NCI-H187 (cell line): ENCODE results near the gene TMEM43.

ENCODE experiments used
- DNase-seq, 2 experiments: peaks; one replicate each; lab custom pipeline; 2025; lab: John Stamatoyannopoulos, UW

The TMEM43 gene

DNA sequence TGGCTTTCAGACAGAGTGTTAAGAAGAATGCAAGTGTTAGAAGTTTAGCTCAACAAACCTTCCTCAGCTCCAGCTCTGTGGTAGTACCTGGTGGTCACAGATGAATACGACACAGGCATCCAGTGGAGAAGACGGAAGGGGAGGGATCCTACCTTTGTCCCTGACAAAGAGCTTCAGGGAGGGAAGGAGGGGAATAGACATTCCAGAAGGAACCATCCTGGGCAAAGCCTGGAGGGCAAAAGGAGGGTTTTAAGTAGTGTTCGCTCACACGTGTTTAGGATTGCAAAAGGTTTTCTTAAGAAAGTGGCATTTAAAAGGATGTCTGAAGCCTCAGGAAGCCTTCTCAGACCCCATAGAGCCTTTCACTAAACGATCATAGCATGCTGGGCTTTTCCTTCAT is 3.0 kb upstream of the TMEM43 start:
- DNase-seq, result no peak

DNA sequence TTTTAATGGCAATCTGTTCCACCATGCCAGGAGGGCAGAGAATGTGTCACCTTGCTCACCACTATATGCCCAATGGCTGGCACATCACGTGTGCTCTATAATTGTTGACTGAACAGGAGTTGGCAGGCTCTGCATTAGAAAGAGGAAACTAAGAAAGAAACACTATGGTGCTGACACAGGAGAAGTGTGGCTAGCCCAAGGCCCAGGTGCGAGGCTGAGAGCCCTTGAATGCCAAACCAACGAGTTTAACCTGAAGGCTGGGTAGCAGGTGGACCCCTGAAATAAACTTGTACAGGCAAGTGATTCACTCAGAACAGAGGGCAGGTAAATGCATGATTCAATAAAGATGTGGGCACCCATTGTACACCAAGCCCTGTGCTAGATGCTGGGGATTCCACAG is 2.6 kb upstream of the TMEM43 start:
- no peak for DNase-seq

DNA sequence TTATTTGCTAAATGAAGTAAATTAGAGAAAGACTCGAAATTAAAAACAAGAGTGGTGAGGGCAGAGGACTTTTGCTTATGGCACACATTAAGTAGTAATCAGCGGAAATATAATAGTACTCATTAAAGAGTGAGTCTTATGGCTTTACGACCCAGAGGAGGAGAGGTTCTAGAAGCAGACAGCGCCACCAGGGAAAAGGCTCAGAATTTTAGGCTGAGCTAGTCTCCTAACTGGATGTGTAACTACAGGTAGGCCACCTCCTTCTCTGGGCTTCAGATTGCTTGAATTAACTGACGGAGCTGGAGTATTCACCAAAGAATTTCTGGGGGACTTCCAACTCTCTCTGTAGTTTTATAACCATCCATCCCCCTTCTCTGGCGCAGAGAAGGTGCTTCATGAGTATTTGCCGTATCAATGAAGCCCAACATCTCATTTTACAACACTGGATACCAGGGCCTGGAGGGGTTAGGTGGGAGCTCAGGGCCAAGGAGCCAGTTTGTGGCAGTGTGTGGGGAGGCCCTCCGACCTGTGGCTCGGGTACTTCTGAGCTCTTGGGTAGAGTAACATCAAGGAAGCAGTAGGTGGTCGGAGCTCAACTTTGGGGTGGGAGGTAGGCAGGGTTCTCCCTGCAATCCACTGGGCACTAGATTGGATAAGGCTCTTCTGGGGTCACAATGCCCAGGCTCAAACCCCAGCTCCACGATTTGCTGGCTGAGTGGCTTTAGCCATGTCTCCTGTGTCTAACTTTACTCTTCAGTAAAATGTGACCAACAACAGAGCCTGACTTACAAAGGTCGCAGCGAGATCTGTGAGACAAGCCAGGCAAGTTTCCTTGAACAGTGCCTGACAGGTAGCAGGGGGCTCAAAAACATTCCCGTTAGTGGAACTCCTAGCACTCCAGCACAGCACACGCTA is 1.3 kb upstream of the TMEM43 start:
- DNase-seq, result no peak

DNA sequence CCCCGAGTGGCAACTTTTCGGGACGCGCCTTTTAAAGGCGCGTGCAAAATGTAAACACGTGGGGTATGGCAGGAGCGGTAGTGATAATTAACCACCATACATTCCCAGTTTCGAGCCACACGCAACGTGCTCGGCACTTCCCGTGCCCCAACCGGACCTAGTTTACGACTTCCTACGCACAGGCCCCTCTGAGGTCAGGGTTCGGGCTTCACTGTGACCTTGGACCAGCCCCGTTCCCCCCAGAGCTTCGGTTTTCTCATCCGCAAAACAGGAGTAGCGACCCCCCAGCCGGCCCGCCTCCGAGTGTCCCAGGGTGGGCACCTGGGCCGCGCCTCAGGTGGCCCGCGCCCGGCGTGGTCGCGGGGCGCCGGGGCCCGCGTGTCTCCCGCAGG is 633 bp upstream of the TMEM43 start:
- DNase-seq, result no peak

DNA sequence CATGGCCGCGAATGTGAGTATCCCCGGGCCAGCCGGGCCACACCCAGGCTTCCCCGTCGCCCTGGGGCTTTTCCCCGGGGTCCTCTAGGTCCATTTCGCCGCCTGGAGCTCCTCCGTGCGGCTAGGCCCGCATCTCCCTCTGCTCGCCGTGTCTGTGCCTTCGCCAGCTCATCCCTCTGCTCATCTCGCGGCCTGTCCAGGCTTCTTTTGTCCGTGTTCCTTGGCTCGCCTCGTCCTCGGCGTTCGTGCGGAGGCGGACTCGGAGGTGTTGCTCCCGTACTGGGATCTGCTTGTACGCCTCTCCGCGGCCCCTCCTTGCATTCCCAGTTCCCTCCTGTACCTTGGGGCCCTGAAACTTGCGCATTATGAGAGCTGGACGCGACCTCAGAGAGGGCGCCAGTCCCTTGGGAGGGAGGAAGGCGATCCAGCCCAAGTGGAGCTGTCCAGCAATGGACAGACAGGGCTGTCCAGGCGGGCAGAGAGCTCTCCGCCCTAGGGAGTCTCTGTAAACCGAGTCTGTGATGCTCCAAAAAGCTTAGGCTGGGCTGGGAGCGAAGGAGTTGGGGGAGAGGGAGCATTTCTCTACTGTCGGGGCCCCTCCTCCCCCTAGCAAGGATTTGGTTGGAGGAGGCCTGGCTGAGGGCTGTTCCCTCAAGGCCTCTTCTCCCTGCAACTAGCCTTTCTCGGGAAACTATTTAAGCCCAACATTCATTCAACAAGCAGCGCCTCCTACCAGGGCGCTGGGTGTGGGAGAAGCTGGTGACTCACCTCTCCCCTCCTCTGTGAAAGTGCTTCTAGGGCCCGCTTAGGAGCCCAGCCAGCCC is 553 bp downstream of the TMEM43 start:
- no peak for DNase-seq

DNA sequence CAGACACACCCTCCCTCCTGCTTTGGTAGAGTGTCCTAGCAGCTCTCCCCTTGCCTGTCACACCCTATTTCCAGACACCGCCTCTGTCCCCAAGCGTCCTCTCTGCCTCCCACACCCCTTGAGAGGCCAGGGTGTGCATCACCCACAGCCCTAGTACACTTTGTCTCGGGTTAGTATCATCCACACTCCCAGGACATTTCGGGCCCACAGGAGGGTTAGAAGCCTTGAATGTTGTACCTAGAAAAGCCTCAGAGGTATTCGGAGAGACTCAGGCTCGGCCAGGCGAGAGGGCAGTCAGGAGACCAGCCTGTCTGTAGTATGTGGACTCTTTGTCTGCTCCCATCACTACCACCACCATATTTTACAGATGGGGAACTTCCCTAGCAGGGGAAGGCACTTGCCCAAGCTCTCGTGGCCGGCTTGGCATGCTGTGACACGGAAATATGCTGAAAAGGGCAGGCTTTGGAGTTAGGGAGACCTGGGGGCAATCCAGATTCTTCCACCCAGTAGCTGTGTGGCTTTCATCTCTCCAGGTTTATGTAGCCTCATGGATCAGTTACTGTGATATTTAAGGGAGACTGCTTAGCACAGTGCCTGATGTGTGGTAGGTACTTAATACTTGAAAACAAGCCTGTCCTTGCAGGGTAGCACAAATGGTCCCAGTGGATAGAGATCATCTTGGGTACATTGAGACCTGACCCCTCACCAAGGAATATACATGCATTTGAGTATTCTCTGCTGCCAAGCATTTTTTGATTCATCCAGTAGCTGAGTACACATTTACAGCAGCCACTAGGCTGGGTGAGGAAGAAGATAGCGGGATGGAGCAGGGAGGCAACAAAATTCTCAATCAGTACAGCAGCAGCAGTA is 1.4 kb downstream of the TMEM43 start:
- no peak for DNase-seq

DNA sequence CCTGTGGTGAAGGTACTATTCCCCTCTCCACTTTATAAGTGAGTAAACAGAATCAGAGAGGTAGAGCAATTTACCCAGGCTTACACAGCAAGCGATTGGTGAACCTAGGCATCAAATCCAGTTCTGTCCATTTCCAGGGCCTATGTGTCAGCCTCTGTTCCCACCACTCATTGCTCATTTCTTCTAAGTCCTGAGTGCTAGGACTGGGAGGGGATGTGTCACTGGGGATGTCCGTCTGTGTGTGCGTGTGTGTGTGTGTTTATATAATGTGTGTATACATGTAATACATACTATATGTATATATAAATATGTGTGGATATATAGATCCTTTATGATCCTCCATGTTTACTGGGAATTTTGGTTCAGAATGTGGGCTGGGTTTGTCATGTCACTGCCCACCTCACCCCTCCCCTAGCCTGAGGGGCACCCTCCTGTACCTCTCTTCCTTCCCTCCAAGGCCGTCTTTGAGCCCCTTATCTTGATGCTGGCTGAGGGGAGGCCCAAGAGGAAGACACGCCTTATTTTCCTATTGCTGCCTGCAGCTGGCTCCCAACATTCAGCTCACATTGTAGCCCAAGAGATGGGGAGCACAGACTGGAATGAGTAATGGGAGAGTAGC is 2.1 kb downstream of the TMEM43 start:
- no peak for DNase-seq

DNA sequence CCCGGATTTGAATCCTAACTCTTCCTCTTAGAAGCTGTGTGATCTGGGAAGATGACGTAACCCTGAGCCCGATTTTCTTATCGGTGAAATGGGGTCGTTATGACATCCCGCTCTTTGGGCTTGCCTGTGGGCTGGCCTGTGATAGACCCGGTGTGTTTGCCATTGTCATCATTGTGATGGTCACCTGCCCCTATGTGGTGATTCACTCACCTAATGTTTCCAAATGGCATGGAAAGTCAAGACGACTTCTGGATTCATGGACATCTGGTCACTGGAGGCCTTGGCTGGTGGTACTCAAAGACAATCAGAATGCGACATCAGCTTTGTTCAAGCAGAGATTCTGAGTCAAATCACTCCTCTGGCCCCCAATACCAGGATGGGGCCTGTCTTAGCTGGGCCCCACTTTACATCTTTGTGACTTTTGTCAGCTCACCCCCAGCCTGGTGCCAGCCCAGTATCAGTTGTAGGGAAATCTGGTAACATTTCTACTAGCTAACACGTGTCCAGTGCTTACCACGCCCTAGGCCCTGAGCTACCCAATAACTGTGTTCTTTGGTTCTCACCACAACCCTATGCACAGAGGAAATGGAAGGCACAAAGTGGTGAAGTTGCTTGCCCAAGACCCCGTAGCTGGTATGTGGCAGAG is 2.8 kb downstream of the TMEM43 start:
- DNase-seq, result no peak

DNA sequence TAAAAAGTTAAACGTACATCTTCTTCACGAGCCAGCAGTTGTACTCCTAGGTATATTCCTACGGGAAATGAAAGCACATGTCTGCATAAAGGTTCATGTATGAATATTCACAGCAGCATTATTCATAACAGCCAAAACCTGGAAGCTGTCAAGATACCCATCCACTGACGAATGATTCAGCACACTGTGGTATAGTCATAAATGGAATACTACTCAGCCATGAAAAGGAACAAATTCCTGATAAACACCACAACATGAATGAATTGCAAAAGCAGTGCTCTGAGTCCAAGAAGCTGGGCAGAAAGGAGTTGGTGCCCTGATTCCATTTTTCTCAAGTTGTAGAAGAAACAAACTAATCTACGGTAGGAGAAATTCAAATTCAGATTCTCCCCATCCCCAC is 3.9 kb downstream of the TMEM43 start:
- no peak for DNase-seq

DNA sequence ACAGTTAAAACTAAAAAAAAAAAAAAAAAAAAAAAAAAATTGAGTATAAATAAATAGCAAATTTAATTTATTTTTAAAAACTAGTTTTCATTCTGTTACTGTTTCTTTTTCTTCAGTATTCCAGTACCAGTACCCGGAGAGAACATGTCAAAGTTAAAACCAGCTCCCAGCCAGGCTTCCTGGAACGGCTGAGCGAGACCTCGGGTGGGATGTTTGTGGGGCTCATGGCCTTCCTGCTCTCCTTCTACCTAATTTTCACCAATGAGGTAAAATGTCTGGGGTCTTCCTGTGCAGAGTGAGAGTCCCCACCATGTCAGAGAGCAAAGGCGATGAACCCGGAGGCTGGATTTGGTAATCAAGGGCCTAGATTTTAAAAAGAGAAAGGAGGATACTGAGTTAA is 4.4 kb downstream of the TMEM43 start:
- no peak for DNase-seq

DNA sequence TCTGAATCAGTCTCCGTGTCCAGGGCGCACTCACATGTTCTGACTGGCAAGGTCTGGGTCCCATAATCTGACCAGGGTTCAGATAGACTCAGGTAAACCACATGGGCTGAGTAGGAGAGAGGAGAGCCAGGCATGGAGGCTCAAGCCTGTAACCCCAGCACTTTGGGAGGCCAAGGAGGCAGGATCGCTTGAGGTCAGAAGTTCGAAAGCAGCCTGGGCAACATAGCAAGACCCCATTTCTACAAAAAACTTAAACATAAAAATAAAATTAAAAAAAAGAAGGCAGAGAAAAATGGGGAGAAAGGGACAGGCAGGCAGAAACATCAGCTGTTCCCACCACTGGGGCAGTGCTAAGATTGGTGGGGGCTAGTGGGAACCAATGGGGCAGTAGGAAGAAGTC is 5.4 kb downstream of the TMEM43 start:
- DNase-seq, result no peak

DNA sequence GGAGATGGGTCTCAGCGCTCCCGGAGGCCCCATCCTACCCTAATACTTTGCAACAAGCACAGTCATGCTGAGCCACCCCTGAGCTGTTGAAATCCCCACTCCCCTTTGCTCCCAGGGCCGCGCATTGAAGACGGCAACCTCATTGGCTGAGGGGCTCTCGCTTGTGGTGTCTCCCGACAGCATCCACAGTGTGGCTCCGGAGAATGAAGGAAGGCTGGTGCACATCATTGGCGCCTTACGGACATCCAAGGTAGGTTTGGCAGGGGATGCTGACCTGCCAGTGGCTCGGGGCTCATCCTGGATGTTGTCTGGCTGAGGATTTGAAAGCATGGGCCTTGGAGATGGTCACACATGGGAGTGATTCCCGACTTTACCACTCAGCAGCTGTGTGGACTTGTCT is 5.9 kb downstream of the TMEM43 start:
- no peak for DNase-seq

DNA sequence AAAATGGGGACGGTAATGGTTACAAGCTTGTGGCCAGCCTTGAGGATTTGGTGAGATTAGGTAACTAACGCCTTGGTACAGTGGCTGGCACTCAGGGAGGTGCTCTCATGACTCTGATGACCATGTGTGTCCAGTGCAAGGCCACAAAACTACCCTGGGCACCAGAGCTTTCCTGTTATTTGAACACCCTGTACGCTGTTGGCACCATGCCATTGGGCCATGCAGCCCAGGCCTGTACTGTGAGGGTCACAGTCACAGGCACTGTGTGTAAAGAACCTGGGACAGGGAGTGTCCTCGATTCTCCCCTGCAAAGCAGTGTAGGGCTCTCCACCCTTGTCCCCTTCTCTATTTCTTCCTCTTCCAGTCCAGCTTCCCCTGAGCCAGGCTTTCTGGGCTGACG is 6.3 kb downstream of the TMEM43 start:
- DNase-seq, result no peak

DNA sequence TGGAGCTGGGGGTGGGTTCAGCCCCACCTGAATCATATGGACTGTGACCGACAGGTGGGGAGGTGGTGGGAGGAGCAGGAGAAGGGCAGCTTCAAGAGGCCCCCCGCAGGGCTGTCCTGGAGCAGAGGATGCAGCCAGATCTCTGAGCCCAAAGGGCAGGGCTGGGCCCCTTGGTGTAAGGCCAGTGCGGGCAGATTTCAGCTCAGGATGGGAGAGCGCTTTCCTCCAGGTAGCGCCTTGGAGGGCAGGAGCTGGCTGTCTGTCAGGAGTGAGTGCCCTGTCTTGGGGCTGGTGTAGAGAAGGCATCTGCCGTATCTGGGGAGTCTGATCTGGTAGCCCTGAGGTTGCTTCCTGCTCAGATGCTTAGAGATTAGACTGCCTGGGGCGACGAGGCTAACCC is 7.3 kb downstream of the TMEM43 start:
- no peak for DNase-seq

DNA sequence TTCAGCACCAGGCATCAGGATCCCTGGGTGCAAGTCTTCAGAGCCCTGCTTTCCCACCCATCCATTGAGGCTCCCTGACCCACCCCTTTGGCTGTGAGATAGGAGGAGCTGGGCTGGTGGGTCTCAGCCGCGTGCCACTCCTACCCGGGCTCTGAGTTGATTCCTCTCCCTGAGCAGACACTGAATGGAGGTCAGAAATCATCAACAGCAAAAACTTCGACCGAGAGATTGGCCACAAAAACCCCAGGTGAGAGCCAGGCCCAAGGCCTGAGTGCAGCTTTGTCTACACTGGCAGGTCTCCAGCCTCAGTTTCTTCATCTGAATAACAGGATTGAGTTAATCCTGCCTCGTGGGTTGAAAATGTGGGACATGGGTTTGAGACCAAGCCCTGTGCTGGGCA is 7.8 kb downstream of the TMEM43 start:
- DNase-seq, result no peak

DNA sequence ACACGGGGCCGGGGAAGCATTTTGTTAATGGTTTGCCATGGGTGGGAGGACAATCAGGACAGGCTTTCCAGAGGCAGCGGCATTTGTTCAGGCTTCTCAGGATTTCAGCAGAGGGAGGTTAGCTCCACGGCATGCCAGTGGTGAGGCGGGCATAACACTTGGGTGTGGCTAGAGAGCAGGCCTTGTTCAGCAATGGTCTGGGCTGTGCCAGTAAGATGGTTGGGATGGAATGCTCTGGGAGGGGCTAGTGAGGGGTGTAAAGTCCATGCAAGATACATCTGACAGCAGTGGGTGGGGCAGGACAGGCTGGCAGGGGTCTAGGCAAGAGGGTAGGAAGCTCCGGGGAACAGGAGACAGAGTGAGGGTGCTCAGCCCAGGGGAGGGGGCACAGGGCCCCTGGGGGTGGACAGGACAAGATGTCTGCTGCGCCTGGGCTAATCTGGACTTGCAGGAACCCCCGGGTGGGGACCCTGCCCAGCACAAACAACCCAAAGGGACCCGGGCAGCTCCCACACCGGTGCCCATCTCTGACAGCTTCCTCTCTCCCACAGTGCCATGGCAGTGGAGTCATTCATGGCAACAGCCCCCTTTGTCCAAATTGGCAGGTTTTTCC is 8.4 kb downstream of the TMEM43 start:
- DNase-seq, result no peak

DNA sequence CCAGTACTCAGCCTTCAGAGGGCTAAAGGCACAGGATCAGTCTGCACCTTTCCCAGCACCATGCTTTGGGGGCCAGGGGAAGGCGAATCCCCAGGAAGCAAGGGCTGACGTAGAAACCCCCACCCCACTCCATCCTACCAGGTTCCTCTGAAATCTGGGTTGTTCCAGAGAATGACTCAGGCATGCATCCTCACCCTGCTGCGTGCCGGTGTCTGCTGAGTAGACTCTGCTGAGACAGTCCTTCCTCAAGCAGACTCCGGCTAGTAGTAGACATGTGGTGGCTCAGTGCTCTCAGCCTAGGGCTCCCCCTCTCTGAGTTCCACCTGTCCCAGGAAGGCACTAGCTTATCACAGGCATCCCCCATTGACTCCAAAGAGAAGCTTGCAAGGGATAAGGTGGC is 9.0 kb downstream of the TMEM43 start:
- no peak for DNase-seq

DNA sequence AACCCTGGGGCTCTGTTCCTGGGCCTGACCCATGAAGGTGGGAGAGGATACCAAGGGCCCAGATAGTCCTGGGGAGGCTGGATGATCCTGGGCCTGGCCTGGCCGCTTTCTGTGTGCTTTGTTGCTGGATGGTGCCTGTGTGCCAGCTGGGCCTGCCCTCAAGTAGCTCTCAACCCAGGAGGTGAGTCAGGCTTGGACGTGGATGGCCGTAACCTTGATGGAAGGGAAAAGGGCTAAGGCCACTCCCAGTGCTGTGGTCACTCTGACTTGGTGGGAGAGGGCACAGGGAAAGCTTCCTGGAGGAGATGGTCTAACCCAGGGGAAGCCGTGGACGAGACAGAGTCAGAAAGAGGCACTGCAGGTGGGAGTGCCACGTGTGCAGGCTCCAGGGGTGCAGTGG is 9.4 kb downstream of the TMEM43 start:
- no peak for DNase-seq

DNA sequence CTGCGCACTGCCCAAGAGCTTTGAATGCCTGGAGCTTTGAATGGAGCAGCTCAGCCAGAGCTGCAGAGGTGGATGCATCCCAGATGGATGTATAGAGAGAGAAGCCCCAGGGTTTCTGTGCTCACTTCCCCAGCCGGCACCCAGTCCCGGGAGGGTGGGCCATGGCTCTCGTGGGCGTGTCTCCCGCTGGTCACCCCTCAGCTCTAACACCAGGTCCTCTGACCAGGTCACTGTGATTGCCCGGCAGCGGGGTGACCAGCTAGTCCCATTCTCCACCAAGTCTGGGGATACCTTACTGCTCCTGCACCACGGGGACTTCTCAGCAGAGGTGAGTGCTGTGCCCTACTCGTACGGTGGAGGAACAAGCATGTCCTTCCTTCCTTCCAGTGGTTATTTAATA is 10.7 kb downstream of the TMEM43 start:
- DNase-seq, result no peak

DNA sequence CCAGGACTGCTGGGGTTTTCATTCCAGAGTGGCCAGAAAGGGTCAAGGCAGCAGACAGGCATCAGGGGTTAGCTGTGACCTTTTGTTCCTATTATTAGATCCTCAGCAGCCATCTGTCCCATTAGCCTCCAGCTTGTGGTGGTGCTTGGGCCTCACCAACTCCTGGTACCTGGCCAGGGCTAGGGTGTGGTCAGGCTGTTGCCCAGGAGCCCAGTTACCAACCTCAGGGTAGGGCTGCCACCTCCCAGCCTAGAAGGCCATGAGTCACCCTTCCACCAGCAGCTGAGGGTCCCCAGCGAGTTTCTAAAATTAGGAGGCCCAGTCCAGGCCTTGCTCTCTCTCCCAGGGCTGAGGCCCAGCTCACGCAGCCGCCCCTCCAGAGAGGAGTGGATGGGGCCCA is 12.2 kb downstream of the TMEM43 start:
- no peak for DNase-seq

DNA sequence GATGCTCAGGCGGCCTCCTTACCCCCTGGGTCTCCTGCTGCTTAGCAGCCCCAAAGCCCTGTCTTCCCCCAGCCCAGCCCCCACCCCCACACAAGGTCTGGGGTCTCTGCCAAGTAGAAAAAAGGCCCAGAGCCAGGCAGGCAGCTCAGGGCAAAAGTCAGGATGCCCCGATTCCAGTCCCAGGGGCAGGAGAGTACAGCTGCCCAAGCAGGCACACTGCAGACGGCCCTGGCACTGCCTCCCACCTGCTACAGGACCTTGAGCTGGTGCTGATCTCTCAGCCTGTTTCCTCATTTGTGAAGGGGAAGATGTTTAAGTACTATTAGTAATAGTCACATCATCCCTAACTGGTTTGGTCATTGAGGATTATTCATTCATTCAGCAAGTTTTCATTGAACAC is 12.6 kb downstream of the TMEM43 start:
- DNase-seq, result no peak
